OCI-LY7 (cell line): Measurements from ENCODE around the gene CNOT3.

ENCODE experiments used
- EZH2phosphoT487 ChIP-seq: fragments of 200-600 bp; sonication (generic); IDR thresholded peaks from 2 replicates; pipeline ENCODE4 v1.6.1; 2018; ENCODE audit warnings: low read depth, borderline replicate concordance, mild to moderate bottlenecking, mixed run types, antibody characterized with exemption, low read length, moderate library complexity, mixed read lengths
- TF ChIP-seq, protein P1 (sequence below): fragments of 200-600 bp; sonication (generic); conservative IDR thresholded peaks from 2 replicates; pipeline ENCODE4 v1.5.1; 2014; ENCODE audit warnings: mild to moderate bottlenecking, antibody characterized with exemption, low read length, moderate library complexity, mixed read lengths

DNA sequence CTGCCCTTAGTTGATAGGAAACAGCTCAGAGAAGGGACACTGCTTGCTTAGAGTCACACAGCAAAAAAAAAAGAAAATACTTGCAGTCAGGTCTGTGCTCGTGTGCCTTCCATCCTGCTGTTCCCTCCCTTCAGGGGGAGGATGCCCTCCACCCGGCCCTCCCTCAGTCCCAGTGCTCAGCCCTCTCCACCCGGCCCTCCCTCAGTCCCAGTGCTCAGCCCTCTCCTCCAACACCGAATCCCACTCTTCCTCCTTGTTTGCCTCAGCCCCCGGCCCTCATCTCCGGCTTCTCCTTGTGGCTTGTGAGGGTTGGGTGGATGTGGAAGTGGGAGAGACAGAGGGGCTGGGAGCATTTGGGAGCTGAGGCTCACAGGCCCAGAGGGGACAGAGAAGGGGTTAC lies 27.9 kb upstream of the CNOT3 start:
- TF ChIP-seq, protein P1, sequence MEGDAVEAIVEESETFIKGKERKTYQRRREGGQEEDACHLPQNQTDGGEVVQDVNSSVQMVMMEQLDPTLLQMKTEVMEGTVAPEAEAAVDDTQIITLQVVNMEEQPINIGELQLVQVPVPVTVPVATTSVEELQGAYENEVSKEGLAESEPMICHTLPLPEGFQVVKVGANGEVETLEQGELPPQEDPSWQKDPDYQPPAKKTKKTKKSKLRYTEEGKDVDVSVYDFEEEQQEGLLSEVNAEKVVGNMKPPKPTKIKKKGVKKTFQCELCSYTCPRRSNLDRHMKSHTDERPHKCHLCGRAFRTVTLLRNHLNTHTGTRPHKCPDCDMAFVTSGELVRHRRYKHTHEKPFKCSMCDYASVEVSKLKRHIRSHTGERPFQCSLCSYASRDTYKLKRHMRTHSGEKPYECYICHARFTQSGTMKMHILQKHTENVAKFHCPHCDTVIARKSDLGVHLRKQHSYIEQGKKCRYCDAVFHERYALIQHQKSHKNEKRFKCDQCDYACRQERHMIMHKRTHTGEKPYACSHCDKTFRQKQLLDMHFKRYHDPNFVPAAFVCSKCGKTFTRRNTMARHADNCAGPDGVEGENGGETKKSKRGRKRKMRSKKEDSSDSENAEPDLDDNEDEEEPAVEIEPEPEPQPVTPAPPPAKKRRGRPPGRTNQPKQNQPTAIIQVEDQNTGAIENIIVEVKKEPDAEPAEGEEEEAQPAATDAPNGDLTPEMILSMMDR: no peak
- no peak for TF ChIP-seq EZH2phosphoT487
